Embryonic facial prominence (tissue), 1 donor: ENCODE data around the gene DOCK8.
A peak's percentile ranks its signal among the peaks of the same experiment; 100 is the strongest.

Source experiments
- DNase-seq: peaks from one replicate; pipeline ENCODE4 v3.0.0-alpha.2; 2016; ENCODE audit errors: extremely low spot score

Gene DOCK8

GRCh38 chr9:306907-307306, 92.2 kb downstream of the DOCK8 start:
- no peak for DNase-seq

GRCh38 chr9:311841-312240, 97.2 kb downstream of the DOCK8 start:
- DNase-seq, result no peak

GRCh38 chr9:312596-313320, 98.1 kb downstream of the DOCK8 start:
- no peak for DNase-seq

DNA sequence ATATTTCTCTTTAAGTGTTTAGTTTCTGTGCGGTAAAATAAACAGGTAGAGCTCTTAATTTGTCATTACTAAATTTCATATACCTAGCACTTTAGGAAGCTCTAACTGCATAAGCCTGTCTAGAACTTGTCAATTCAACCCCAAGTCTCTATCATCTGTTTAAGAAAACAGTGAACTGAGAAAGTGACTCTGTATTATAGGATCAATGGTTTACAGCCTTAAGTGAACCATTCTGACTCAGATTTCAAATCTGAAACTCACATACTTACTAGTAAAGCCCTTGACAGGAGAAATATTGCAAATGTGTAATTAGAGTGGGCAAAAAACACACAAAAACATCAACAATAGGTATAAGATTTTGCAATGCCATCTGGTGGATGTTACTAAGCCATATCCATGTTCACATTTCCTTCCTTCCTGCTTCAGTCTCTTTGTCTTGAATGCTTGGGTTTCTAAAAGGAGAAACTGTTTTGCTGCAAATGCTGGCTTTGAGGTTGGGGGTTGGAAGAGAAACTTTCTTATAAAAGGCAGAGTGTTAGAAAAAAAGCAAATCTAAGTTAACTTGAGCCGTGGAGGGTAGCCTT, 101.8 kb downstream of the DOCK8 start:
- DNase-seq, result no peak

DNA sequence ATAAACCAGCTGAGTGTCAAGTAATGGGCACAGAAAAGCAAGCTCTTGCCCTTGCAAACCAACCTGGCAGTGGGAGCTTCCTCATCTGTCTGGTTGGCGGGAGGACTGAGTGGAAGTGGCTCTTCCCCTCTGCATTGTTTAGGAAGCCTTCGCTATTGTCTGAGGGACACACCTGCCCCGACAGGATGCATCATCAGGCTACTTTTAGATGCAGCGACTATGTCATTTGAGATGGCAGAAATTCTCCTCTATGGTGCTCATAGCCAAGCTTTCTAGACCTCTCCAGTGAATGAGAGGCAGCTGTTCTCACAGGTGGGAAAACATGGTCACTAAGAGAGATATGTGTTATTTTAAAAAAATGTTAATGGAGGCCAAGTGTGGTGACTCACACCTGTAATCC, 104.0 kb downstream of the DOCK8 start:
- DNase-seq, result no peak

DNA sequence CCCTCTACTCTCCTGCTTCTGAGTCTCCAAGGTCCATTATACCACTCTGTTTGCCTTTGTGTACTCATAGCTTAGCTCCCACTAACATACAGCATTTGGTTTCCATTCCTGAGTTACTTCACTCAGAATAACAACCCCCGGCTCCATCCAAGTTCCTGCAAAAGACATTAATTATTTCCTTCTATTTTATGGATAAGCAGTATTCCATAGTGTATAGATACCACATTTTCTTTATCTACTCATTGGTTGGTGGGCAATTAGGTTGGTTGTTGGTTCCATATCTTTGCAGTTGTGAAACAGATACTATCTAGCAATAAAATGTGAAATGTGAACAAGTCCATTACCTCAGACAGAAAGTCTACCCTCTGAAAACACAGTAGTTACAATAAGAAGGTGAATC, 110.3 kb downstream of the DOCK8 start:
- DNase-seq, result no peak

DNA sequence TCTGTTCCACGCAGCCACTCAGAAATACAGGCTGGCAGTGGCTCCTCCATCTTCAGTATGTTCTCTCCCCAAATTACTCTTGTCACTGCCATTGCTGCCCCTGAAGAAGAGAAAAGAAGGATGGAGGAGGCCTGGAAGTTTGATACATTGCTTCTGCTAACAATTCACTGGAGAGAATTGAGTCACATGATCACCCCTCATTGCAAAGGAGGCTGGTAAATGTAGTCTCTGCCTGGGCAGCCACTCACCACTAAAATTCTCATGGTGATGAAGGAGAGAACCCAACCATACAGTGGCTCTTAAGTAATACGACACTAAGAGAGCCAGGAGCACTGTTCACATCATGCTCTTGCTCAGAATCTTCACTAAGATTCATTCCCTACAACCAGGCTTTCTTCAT, 112.0 kb downstream of the DOCK8 start:
- no peak for DNase-seq

- DNase-seq, result no peak
Observed at GRCh38 chr9:328453-328852, 113.8 kb downstream of the DOCK8 start.

DNA sequence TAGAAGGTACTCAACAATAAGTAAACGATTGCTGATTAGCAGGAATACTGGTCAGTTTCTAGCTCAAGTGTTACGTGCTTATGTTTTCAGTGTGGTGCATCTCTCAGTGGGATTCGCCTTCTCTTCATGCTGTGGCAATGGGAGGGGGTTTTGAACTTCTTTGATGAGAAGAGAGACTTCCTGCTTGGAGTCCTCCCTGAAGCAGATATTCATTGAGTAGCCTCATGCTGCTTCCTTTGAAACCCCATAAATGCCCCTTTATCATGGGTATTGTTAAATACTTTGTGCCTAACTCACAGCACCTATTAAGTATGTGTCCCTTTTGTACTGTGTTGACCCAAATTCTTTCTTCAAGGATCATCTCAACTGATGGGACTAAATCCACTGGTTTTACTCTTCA, 116.5 kb downstream of the DOCK8 start:
- DNase-seq, result no peak

GRCh38 chr9:335373-335772, 120.7 kb downstream of the DOCK8 start:
- DNase-seq, result no peak

DNA sequence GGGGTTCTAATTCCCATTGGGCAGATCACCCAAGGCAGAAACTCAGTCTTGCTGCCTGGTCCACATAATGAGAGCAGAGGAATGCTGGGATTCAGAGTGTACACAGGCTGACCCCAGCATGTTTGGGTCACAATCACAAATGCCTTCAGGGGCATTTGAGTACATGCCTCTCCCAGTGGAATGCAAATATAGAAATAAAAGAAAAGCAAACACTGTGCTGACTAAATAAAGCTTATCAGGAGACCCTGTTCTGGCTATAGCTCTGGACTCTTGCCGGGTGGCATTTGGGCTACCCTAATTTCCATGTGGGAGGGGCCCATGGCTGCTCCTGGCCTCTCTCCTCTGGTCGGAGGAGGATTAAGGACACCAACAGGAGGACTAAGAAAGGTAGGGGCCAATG, 121.4 kb downstream of the DOCK8 start:
- DNase-seq, result no peak

GRCh38 chr9:338602-339001, 123.9 kb downstream of the DOCK8 start:
- no peak for DNase-seq

- DNase-seq, result no peak
Observed at GRCh38 chr9:341634-342421, 127.2 kb downstream of the DOCK8 start.

DNA sequence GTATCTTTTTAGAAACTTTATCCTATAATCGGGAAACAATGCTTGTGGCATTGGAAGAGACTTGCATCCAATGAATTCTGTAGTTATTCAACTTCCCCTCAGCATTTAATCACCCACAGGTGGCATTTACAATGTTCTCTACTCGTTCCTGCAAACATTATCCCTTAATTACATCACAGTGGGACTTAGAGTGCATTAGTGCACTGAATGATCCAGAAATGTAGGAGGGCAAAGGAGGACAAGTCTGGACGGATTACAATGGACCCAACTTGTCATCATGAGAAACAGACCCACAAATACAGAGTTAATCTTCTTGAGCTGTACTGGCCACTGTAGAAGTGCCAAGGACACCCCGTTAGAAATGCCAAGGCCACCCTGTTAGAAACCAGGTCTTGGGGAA, 129.1 kb downstream of the DOCK8 start:
- DNase-seq, result no peak

GRCh38 chr9:346111-346571, 131.5 kb downstream of the DOCK8 start:
- DNase-seq, result no peak

DNA sequence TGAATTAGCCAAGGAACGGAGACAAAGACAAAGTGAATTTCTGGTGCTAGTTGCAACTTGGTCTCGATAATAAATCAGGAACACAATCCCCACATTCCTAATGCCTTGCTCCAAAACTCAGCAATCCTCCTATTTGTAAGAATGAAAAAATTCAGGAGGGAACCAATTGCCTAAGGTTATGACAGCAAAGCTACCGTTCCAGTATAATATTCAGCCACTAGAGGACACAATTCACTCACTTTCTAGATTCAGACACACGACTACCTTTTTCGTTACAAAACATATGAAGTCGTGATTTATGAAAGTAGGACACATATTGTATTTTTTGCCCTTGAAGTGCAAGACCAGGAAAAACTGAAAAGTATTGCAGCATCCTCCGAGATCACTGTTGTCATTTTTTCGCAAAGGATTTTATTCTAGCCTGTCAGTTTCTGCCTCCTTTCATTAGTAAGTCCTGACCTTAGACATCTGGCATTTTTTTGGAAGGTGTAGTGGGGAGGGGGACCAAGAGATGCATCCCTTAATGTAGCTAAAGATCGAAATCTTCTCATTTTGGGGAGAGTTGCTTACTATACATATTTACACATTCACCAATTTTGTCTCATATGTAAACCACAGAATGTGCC, 133.1 kb downstream of the DOCK8 start:
- peak; percentile 28 for DNase-seq

DNA sequence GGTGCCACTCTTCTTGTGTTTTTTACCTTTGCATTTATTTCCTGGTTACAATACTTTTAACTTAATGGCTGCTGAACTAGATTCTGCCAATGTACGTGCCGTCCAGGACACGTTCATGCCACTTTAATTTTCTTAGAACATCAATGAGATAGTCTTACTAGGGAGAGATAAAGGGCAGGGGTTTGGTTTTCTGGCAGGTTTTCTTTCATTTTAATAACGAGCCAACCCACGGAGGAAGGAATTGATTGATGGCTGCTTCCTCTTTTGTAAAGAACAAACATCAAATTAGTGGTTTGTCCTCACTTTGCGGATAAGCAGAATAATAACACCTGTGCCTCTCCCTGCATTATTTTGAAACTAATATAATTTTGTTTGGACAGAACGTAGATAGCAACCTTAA, 135.7 kb downstream of the DOCK8 start:
- DNase-seq, result no peak

DNA sequence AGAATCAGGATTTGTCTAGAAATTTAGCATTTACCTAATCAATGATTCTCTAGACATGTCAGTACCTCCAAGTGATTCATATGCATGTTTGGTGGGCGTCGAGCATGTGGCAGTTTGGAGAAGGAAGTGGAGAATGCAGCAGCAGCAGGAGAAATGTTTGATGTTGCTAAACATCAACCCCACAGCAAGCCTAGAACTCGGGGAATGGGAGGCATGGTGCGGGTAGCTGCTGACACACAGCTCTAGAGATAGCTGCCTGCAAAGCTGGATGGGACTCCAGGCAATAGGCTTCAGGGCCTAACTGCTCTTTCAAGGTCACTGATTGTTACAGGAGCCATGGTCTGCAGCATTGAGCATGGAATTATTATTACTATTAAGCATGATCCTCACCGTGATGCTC, 137.3 kb downstream of the DOCK8 start:
- DNase-seq, result no peak

- no peak for DNase-seq
Observed at GRCh38 chr9:353077-353476, 138.4 kb downstream of the DOCK8 start.

DNA sequence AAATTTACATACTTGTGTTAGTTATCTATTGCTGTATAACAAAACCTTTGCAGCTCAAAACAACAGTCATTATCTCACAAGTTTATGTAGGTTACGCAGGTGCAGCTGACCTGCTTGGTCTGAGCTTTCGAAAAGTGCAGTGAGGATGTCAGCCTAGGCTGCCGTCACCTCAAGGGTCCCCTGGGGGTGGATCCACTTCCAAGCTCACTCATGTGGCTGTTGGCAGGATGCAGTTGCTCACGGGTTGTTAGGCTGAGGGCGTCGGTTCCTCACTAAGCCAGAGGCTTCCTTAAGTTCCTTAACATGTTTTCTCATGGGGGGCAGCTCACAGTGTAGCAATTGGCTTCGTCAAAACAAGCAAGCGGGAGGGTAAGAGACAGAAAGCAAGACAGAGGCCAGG, 139.8 kb downstream of the DOCK8 start:
- no peak for DNase-seq

- DNase-seq, result no peak
Observed at GRCh38 chr9:357560-357959, 142.9 kb downstream of the DOCK8 start.

GRCh38 chr9:362561-363273, 148.1 kb downstream of the DOCK8 start:
- no peak for DNase-seq
